Neuronal stem cell (in vitro differentiated cells): Measurements from ENCODE around the gene RNF125.

ENCODE experiments used
- DNase-seq: peaks from one replicate; pipeline ENCODE4 v3.0.0-alpha.2; 2013; ENCODE audit warnings: low spot score
- H2AFZ ChIP-seq: one replicate; pipeline ENCODE4 v1.6.1; 2013; ENCODE audit warnings: mild to moderate bottlenecking, low read length, inconsistent platforms
- H2AK5ac ChIP-seq: 2 replicates; pipeline ENCODE4 v1.6.1; 2013; ENCODE audit warnings: low read depth, mild to moderate bottlenecking, inconsistent platforms, low read length, moderate library complexity, mixed read lengths
- H2BK120ac ChIP-seq: 2 replicates; pipeline ENCODE4 v1.6.1; 2013; ENCODE audit warnings: low read depth, mild to moderate bottlenecking, inconsistent platforms, low read length, moderate library complexity, mixed read lengths
- H2BK12ac ChIP-seq: one replicate; pipeline ENCODE4 v1.6.1; 2013; ENCODE audit warnings: low read length, inconsistent platforms
- H2BK15ac ChIP-seq: 2 replicates; pipeline ENCODE4 v1.6.1; 2013; ENCODE audit warnings: mild to moderate bottlenecking, low read length, inconsistent platforms, mixed read lengths
- H2BK5ac ChIP-seq: one replicate; pipeline ENCODE4 v1.6.1; 2013; ENCODE audit warnings: inconsistent platforms, mild to moderate bottlenecking, low read length, moderate library complexity
- H3K14ac ChIP-seq: one replicate; pipeline ENCODE4 v1.6.1; 2013; ENCODE audit warnings: low read length, inconsistent platforms
- H3K18ac ChIP-seq: 2 replicates; pipeline ENCODE4 v1.6.1; 2013; ENCODE audit warnings: low read length, inconsistent platforms
- H3K23ac ChIP-seq: 2 replicates; pipeline ENCODE4 v1.6.1; 2013; ENCODE audit warnings: low read depth, mild to moderate bottlenecking, mixed read lengths, low read length, inconsistent platforms; ENCODE audit not compliant: poor library complexity
- H3K27ac ChIP-seq: replicated peaks from 3 replicates; pipeline ENCODE4 v1.5.1; 2013; ENCODE audit warnings: low read length, inconsistent platforms
- H3K27me3 ChIP-seq, 3 experiments: 2 replicates each; pipeline ENCODE4 v1.6.1; 2013; ENCODE audit warnings: low read length in 3 of 3, mild to moderate bottlenecking in 2 of 3, inconsistent platforms in 1 of 3, low read depth in 1 of 3, mixed read lengths in 1 of 3, moderate library complexity in 1 of 3; ENCODE audit not compliant: control insufficient read depth in 3 of 3, insufficient read depth in 3 of 3
- H3K36me3 ChIP-seq, 2 donors: replicated peaks in 1 of 2; 2 replicates each; pipeline ENCODE4 v1.6.1; 2013; ENCODE audit warnings: low read length in 2 of 2; ENCODE audit not compliant: control insufficient read depth in 2 of 2, insufficient read depth in 2 of 2
- H3K4ac ChIP-seq: 2 replicates; pipeline ENCODE4 v1.6.1; 2013; ENCODE audit warnings: inconsistent platforms, mild to moderate bottlenecking, low read length, moderate library complexity
- H3K4me1 ChIP-seq, 2 donors: 1 replicate in 1 of 2; 2 replicates in 1 of 2; pipeline ENCODE4 v1.6.1; 2013; ENCODE audit warnings: low read length in 2 of 2, low read depth in 1 of 2; ENCODE audit not compliant: control insufficient read depth in 2 of 2, insufficient read depth in 1 of 2
- H3K4me2 ChIP-seq: one replicate; pipeline ENCODE4 v1.6.1; 2013; ENCODE audit warnings: mild to moderate bottlenecking, low read length, inconsistent platforms; ENCODE audit not compliant: insufficient read depth, poor library complexity, severe bottlenecking
- H3K4me3 ChIP-seq, 2 donors: 2 replicates each; pipeline ENCODE4 v1.5.1; 2013; ENCODE audit warnings: low read length in 2 of 2, mild to moderate bottlenecking in 2 of 2, inconsistent platforms in 1 of 2, moderate library complexity in 1 of 2
- H3K79me1 ChIP-seq: one replicate; pipeline ENCODE4 v1.6.1; 2013; ENCODE audit warnings: low read depth, mild to moderate bottlenecking, inconsistent platforms, low read length, moderate library complexity
- H3K9ac ChIP-seq: one replicate; pipeline ENCODE4 v1.6.1; 2013; ENCODE audit warnings: mild to moderate bottlenecking, low read depth, low read length, inconsistent platforms; ENCODE audit not compliant: poor library complexity
- H3K9me3 ChIP-seq, 2 donors: replicated peaks in 1 of 2; 2 replicates each; pipeline versions ENCODE3 to v1.6.1; 2013; ENCODE audit warnings: low read length in 2 of 2, mild to moderate bottlenecking in 2 of 2, inconsistent platforms in 1 of 2, low read depth in 1 of 2, mixed read lengths in 1 of 2, moderate library complexity in 1 of 2; ENCODE audit not compliant: control insufficient read depth in 2 of 2, insufficient read depth in 1 of 2
- H4K8ac ChIP-seq: one replicate; pipeline ENCODE4 v1.6.1; 2013; ENCODE audit warnings: low read depth, mild to moderate bottlenecking, inconsistent platforms, low read length, moderate library complexity
- H4K91ac ChIP-seq: one replicate; pipeline ENCODE4 v1.6.1; 2013; ENCODE audit warnings: low read length, low read depth, mild to moderate bottlenecking, inconsistent platforms; ENCODE audit not compliant: poor library complexity
- WGBS, 2 donors: extraction: QIAGEN DNeasy Blood & Tissue Kit; methylation state at CpG; one replicate each; pipeline ENCODE4 v1.1.7; 2013; ENCODE audit warnings: missing lambda C conversion rate in 2 of 2, mixed read lengths in 1 of 2; ENCODE audit not compliant: insufficient read length in 2 of 2, insufficient replicate concordance in 1 of 2; ENCODE audit errors: extremely low coverage in 2 of 2; 5-methylcytosine and 5-hydroxymethylcytosine counted together

RNF125 gene

GRCh38 chr18:32036506-32037180, 18.0 kb downstream of the RNF125 start:
- Histone ChIP-seq H3K4ac (no peak overlapping the region), H3K23ac (no peak overlapping the region), H2BK5ac (no peak overlapping the region), H3K4me2 (no peak overlapping the region), H2BK120ac (no peak overlapping the region), H3K36me3 (no peaks in the 10 kb centered on the region), H3K79me1 (no peaks in the 10 kb centered on the region), H2AK5ac (no peak overlapping the region), H2BK15ac (no peak overlapping the region), H4K91ac (no peak overlapping the region), H3K14ac (no peak overlapping the region), H3K9ac (no peak overlapping the region), H3K27me3 (no peaks in the 10 kb centered on the region), H2AFZ (no peak overlapping the region), H3K27ac (no peak overlapping the region), H3K18ac (no peak overlapping the region), H3K9me3 (no peaks in the 10 kb centered on the region), H4K8ac (no peak overlapping the region), H3K4me3 (no peak overlapping the region), H3K4me1 (no peaks in the 10 kb centered on the region), H2BK12ac (no peak overlapping the region)
- no CpG with 5 or more reads among the region's 5 CpGs for WGBS, 2 donors
- DNase-seq: no peak

- H3K9me3 ChIP-seq: no peaks in the 10 kb centered on the region
- no peak for DNase-seq
These were observed 19.0 kb downstream of the RNF125 start for GRCh38 chr18:32037616-32038015.

GRCh38 chr18:32040936-32041335, 22.3 kb downstream of the RNF125 start:
- Histone ChIP-seq H3K9ac (no peak overlapping the region), H3K18ac (no peak overlapping the region), H2BK5ac (no peak overlapping the region), H2AK5ac (no peak overlapping the region), H2BK12ac (no peak overlapping the region), H2BK15ac (no peak overlapping the region), H3K4me3 (no peak overlapping the region), H2BK120ac (no peak overlapping the region), H3K14ac (no peak overlapping the region), H3K4me1 (no peaks in the 10 kb centered on the region), H3K27ac (no peak overlapping the region), H3K23ac (no peak overlapping the region), H3K4ac (no peak overlapping the region), H3K9me3 (no peaks in the 10 kb centered on the region), H4K91ac (no peak overlapping the region), H3K79me1 (no peaks in the 10 kb centered on the region), H4K8ac (no peak overlapping the region), H3K36me3 (no peaks in the 10 kb centered on the region), H3K4me2 (no peak overlapping the region), H2AFZ (no peak overlapping the region), H3K27me3 (no peaks in the 10 kb centered on the region)
- no peak for DNase-seq
- no CpG with 5 or more reads among the region's 3 CpGs for WGBS, 2 donors

More at GRCh38 chr18:32037616-32038015, 19.0 kb downstream of the RNF125 start:
- Histone ChIP-seq H2BK12ac (no peak overlapping the region), H4K91ac (no peak overlapping the region), H3K4me3 (no peak overlapping the region), H3K36me3 (no peaks in the 10 kb centered on the region), H3K4me1 (no peaks in the 10 kb centered on the region), H3K27me3 (no peaks in the 10 kb centered on the region), H3K23ac (no peak overlapping the region), H3K27ac (no peak overlapping the region), H2AFZ (no peak overlapping the region), H4K8ac (no peak overlapping the region), H3K14ac (no peak overlapping the region), H3K4ac (no peak overlapping the region), H2BK5ac (no peak overlapping the region), H2AK5ac (no peak overlapping the region), H3K9ac (no peak overlapping the region), H3K18ac (no peak overlapping the region), H2BK120ac (no peak overlapping the region), H3K4me2 (no peak overlapping the region), H2BK15ac (no peak overlapping the region), H3K79me1 (no peaks in the 10 kb centered on the region)
- WGBS, 2 donors: no CpG with 5 or more reads among the region's 10 CpGs

- H2AK5ac ChIP-seq: no peak overlapping the region
- H3K9ac ChIP-seq: no peak overlapping the region
- H3K9me3 ChIP-seq: no peaks in the 10 kb centered on the region
- no peak overlapping the region for H3K14ac ChIP-seq
- H3K4me1 ChIP-seq: no peaks in the 10 kb centered on the region
- no peak overlapping the region for H4K8ac ChIP-seq
- H3K36me3 ChIP-seq: no peaks in the 10 kb centered on the region
- H3K4ac ChIP-seq: no peak overlapping the region
- DNase-seq: no peak
- H3K18ac ChIP-seq: no peak overlapping the region
- H3K27me3 ChIP-seq: no peaks in the 10 kb centered on the region
- no peak overlapping the region for H3K4me3 ChIP-seq
- H3K23ac ChIP-seq: no peak overlapping the region
- no peaks in the 10 kb centered on the region for H3K79me1 ChIP-seq
- no peak overlapping the region for H4K91ac ChIP-seq
- no peak overlapping the region for H2BK15ac ChIP-seq
- H2BK5ac ChIP-seq: no peak overlapping the region
- no peak overlapping the region for H3K27ac ChIP-seq
- no peak overlapping the region for H2BK12ac ChIP-seq
- H2BK120ac ChIP-seq: no peak overlapping the region
- no peak overlapping the region for H3K4me2 ChIP-seq
- H2AFZ ChIP-seq: no peak overlapping the region
These were observed 23.7 kb downstream of the RNF125 start for GRCh38 chr18:32042337-32042736.
